SK-N-SH (cell line): ENCODE measurements around the gene CNTNAP2. TPM values are rescaled to one million over a fixed set of nuclear protein-coding genes. Genes with fewer than 3 reads are reported as not detected.

Source experiments
- CTCF ChIA-PET: fragments of 300-600, 350-600 bp; formaldehyde crosslinking; extraction: SDS; loops from one replicate; lab custom pipeline; 2021; lab: Yijun Ruan, JAX
- POLR2A ChIA-PET: fragments of 350-600 bp; sonication (Branson Sonifier 250); formaldehyde crosslinking; extraction: SDS; loops from one replicate; lab custom pipeline; 2020; ENCODE audit warnings: antibody characterized with exemption, inconsistent platforms; lab: Yijun Ruan, JAX
- DNase-seq: peaks from one replicate; pipeline ENCODE4 v3.0.0; 2012
- H2AFZ ChIP-seq: fragments of 200-600 bp; sonication (generic); 2 replicates; pipeline ENCODE4 v1.8.1; 2016; ENCODE audit warnings: antibody characterized with exemption, mild to moderate bottlenecking, low read depth
- H3F3A ChIP-seq: fragments of 200-600 bp; sonication (generic); replicated peaks from 2 replicates; pipeline ENCODE3; 2016; ENCODE audit warnings: antibody characterized with exemption, mild to moderate bottlenecking; ENCODE audit not compliant: insufficient read depth
- H3K27ac ChIP-seq, 2 experiments: fragments of 200-500 bp in 1 of 2; fragments of 200-600 bp in 1 of 2; sonication (Bioruptor generic) in 1 of 2; sonication (generic), shearing (Covaris generic) in 1 of 2; 2 replicates each; pipeline versions ENCODE4 v1.5.1 to v1.6.1; 2014 to 2016; ENCODE audit warnings: low read depth in 2 of 2, inconsistent platforms in 1 of 2, low read length in 1 of 2, mild to moderate bottlenecking in 1 of 2, mixed read lengths in 1 of 2
- H3K27me3 ChIP-seq: fragments of 200-600 bp; sonication (generic), shearing (Covaris generic); 2 replicates; pipeline ENCODE4 v1.6.1; 2016; ENCODE audit warnings: mixed run types; ENCODE audit not compliant: insufficient read depth
- H3K36me3 ChIP-seq, 2 experiments: fragments of 200-500 bp in 1 of 2; fragments of 200-600 bp in 1 of 2; sonication (Bioruptor generic) in 1 of 2; sonication (generic) in 1 of 2; replicated peaks in 1 of 2; 2 replicates each; pipeline versions ENCODE3 to v1.5.1; 2014 to 2016; ENCODE audit warnings: low read length in 1 of 2, mild to moderate bottlenecking in 1 of 2; ENCODE audit not compliant: insufficient read depth in 2 of 2, control insufficient read depth in 1 of 2
- H3K4me1 ChIP-seq, 2 experiments: fragments of 200-500 bp in 1 of 2; fragments of 200-600 bp in 1 of 2; sonication (Bioruptor generic) in 1 of 2; sonication (generic), shearing (Covaris generic) in 1 of 2; 2 replicates each; pipeline versions ENCODE4 v1.5.1 to v1.6.1; 2014 to 2016; ENCODE audit warnings: low read depth in 1 of 2, low read length in 1 of 2, mixed run types in 1 of 2; ENCODE audit not compliant: insufficient read depth in 2 of 2, control insufficient read depth in 1 of 2
- H3K4me2 ChIP-seq: fragments of 200-600 bp; sonication (generic), shearing (Covaris generic); 2 replicates; pipeline ENCODE4 v1.6.1; 2017; ENCODE audit warnings: mixed run types
- H3K4me3 ChIP-seq, 2 experiments: fragments of 200-500 bp in 1 of 2; fragments of 200-600 bp in 1 of 2; sonication (Bioruptor generic) in 1 of 2; sonication (generic), shearing (Covaris generic) in 1 of 2; 2 replicates each; pipeline versions ENCODE4 v1.5.1 to v1.8.1; 2014 to 2016; ENCODE audit warnings: low read depth in 2 of 2, inconsistent platforms in 1 of 2, low read length in 1 of 2, mild to moderate bottlenecking in 1 of 2, mixed read lengths in 1 of 2, moderate library complexity in 1 of 2
- H3K79me2 ChIP-seq: fragments of 200-600 bp; sonication (generic); 2 replicates; pipeline ENCODE4 v1.8.1; 2017; ENCODE audit warnings: mild to moderate bottlenecking; ENCODE audit not compliant: insufficient read depth
- H3K9ac ChIP-seq: fragments of 200-600 bp; sonication (generic); 2 replicates; pipeline ENCODE4 v1.6.1; 2017; ENCODE audit warnings: mixed run types
- H3K9me2 ChIP-seq: fragments of 200-600 bp; sonication (generic); 2 replicates; pipeline ENCODE4 v1.6.1; 2017; ENCODE audit warnings: mixed run types
- H3K9me3 ChIP-seq: fragments of 200-600 bp; sonication (generic); 2 replicates; pipeline ENCODE4 v1.6.1; 2017; ENCODE audit warnings: mixed run types, mild to moderate bottlenecking, moderate library complexity
- H4K20me1 ChIP-seq: fragments of 200-600 bp; sonication (generic); 2 replicates; pipeline ENCODE4 v1.6.1; 2017; ENCODE audit warnings: mild to moderate bottlenecking, mixed run types; ENCODE audit not compliant: insufficient read depth
- EZH2phosphoT487 ChIP-seq: fragments of 200-600 bp; sonication (generic); IDR thresholded peaks from 2 replicates; pipeline ENCODE4 v1.6.1; 2017; ENCODE audit warnings: low read depth, mixed run types, mild to moderate bottlenecking, antibody characterized with exemption, moderate library complexity, borderline replicate concordance
- FOXJ3 ChIP-seq: sonication (generic); formaldehyde crosslinking; IDR thresholded peaks from 2 replicates; pipeline ENCODE4 v1.5.1; 2020; ENCODE audit warnings: mild to moderate bottlenecking, missing genetic modification reagents
- FOXM1 ChIP-seq: IDR thresholded peaks from 2 replicates; pipeline ENCODE4 v1.4.0; 2012; ENCODE audit warnings: low read depth, mild to moderate bottlenecking
- GABPA ChIP-seq: IDR thresholded peaks from 2 replicates; pipeline ENCODE4 v1.4.0; 2012; ENCODE audit warnings: low read depth, mild to moderate bottlenecking
- GATA2 ChIP-seq: sonication (generic); formaldehyde crosslinking; IDR thresholded peaks from 2 replicates; pipeline ENCODE4 v1.5.0; 2020; ENCODE audit warnings: mild to moderate bottlenecking, missing genetic modification reagents
- JUND ChIP-seq: IDR thresholded peaks from 2 replicates; pipeline ENCODE4 v1.4.0; 2012
- MEF2A ChIP-seq: IDR thresholded peaks from 2 replicates; pipeline ENCODE4 v1.4.0; 2012; ENCODE audit warnings: low read depth, borderline replicate concordance
- MXI1 ChIP-seq: IDR thresholded peaks from 2 replicates; pipeline ENCODE4 v1.6.1; 2012; ENCODE audit warnings: mild to moderate bottlenecking, low read depth, low read length, improper control_type of control experiment
- NFIC ChIP-seq: IDR thresholded peaks from 2 replicates; pipeline ENCODE4 v1.4.0; 2012; ENCODE audit warnings: borderline replicate concordance
- NRF1 ChIP-seq: IDR thresholded peaks from 2 replicates; pipeline ENCODE4 v1.6.1; 2012; ENCODE audit warnings: low read depth, mild to moderate bottlenecking, low read length
- POLR2AphosphoS5 ChIP-seq: IDR thresholded peaks from 2 replicates; pipeline ENCODE4 v1.6.1; 2012; ENCODE audit warnings: low read depth, low read length
- RCOR1 ChIP-seq: fragments of 150-350 bp; IDR thresholded peaks from 2 replicates; pipeline ENCODE4 v1.6.1; 2017; ENCODE audit warnings: antibody characterized with exemption, low read length
- RFX5 ChIP-seq: IDR thresholded peaks from 2 replicates; pipeline ENCODE4 v1.6.1; 2012; ENCODE audit warnings: mild to moderate bottlenecking, improper control_type of control experiment, low read length
- RXRA ChIP-seq: IDR thresholded peaks from 2 replicates; pipeline ENCODE4 v1.4.0; 2012; ENCODE audit warnings: low read depth, mild to moderate bottlenecking, borderline replicate concordance
- SIN3A ChIP-seq: IDR thresholded peaks from 2 replicates; pipeline ENCODE4 v1.6.1; 2012; ENCODE audit warnings: low read depth, mild to moderate bottlenecking, low read length, moderate library complexity, borderline replicate concordance
- SMC3 ChIP-seq: IDR thresholded peaks from 2 replicates; pipeline ENCODE4 v1.6.1; 2012; ENCODE audit warnings: low read depth, low read length, improper control_type of control experiment
- TCF12 ChIP-seq: IDR thresholded peaks from 2 replicates; pipeline ENCODE4 v1.4.0; 2012
- WGBS: methylation state at CpG from one replicate; pipeline ENCODE4 v1.1.6; 2017; ENCODE audit warnings: low lambda C conversion rate; 5-methylcytosine and 5-hydroxymethylcytosine counted together
- polyA plus RNA-seq, 3 experiments: library from polyadenylated mRNA; depleted of rRNA; stranded (reverse); fragments of >200 nt; gene quantifications; 2 replicates each; pipeline ENCODE4 v1.2.3, GENCODE V29; 2012
- TF ChIP-seq, protein P1 (sequence below): IDR thresholded peaks from 2 replicates; pipeline ENCODE4 v1.4.0; 2012; ENCODE audit warnings: low read depth, borderline replicate concordance
- TF ChIP-seq, protein P2 (sequence below): IDR thresholded peaks from 2 replicates; pipeline ENCODE4; 2012
- TF ChIP-seq, protein P3 (sequence below): fragments of 150-350 bp; IDR thresholded peaks from 2 replicates; pipeline ENCODE4 v1.6.1; 2016; ENCODE audit warnings: mild to moderate bottlenecking, low read depth, low read length

The CNTNAP2 gene
- polyA plus RNA-seq, 1 of the 3 experiments (the other 2 are of a cell fraction): 3.4 TPM

DNA sequence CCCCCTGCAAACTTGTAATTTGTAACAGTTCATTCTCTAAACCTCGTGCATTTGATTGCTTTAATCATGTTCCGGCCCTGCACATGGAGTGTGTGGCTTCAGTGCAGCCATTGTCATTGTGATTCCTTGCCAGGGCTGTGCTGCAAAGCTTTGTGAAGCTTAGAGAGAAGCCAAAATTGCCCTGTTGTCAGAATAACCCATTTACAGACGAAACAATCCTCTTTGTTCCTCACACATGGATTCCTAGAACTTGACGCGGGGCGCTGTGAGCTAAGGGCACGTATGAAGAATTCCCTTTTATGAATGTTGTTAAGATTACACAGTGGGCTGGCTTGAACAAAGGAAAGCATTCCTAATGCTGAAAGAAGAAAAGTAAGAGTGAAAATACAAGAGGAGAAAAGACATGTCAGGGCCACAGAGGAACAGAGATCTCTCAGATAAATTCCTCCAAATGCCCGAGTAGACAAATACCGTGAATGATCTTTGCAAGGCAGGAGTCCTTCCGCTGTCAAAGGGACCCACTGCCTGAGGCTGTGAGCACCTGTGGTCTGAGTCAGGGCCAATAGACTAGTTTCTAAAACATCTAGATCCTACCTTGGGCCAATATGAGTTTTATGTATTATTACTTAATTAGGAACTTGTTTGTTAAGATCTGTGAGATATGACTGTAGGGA is 2268.5 kb downstream of the CNTNAP2 start:
- WGBS: 82% methylated on average over 10 of the region's 10 CpGs
- no peak overlapping the region for H2AFZ ChIP-seq
- H3K4me3 ChIP-seq: no peak overlapping the region
- peaks cover 0 to 5% of the 10 kb centered on the region in 2 experiments for H3K36me3 ChIP-seq
- no peak overlapping the region for H3K4me2 ChIP-seq
- DNase-seq: no peak
- H3K9me3 ChIP-seq: no peaks in the 10 kb centered on the region
- no peak overlapping the region for H3K9ac ChIP-seq
- H3F3A ChIP-seq: no peaks in the 10 kb centered on the region
- H3K27ac ChIP-seq: no peak overlapping the region
- ChIA-PET CTCF (interaction anchor here (0.9 to 1.2 kb wide), 5 partner anchors 11 to 29 kb away, joined by 3 to 4 read pairs (median 3); no protein-coding TSS in a partner anchor), POLR2A (no interaction called here)
- H4K20me1 ChIP-seq: no peaks in the 10 kb centered on the region
- H3K79me2 ChIP-seq: no peaks in the 10 kb centered on the region
- H3K27me3 ChIP-seq: no peaks in the 10 kb centered on the region
- no peaks in the 10 kb centered on the region for H3K4me1 ChIP-seq
- TF ChIP-seq FOXJ3 (CRISPR knock-in tag): no peak
- TF ChIP-seq RXRA: no peak
- no peak for TF ChIP-seq FOXM1
- no peak for TF ChIP-seq SIN3A
- TF ChIP-seq POLR2AphosphoS5: no peak
- TF ChIP-seq EZH2phosphoT487: no peak
- H3K9me2 ChIP-seq: no peaks in the 10 kb centered on the region

DNA sequence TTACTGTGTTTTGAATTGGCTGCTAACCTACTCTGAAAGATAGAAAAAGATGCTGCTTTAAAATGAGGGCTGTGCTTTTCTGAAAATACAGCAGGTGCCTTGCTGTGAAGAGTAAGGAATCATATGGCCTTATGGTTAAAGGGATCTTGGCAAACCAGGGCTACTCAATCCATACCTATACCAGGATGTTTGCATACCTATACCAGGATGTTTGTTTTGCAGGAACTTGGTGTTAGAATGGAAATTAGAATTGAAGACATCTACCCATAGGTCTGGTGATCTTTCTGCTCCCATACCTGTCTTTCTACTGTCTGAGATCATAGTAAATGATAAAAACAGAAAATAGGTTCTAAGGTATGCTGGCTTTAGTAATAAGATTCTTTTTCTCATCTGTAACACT is 2273.8 kb downstream of the CNTNAP2 start:
- DNase-seq: no peak
- no peaks in the 10 kb centered on the region for H3K9me3 ChIP-seq
- H3K27ac ChIP-seq: no peak overlapping the region
- no peak overlapping the region for H3K4me2 ChIP-seq
- TF ChIP-seq POLR2AphosphoS5: no peak
- TF ChIP-seq FOXJ3 (CRISPR knock-in tag): no peak
- TF ChIP-seq GATA2 (CRISPR knock-in tag): no peak
- no peak for TF ChIP-seq RCOR1
- no peak for TF ChIP-seq MXI1
- no peak for TF ChIP-seq NFIC
- TF ChIP-seq, protein P1, sequence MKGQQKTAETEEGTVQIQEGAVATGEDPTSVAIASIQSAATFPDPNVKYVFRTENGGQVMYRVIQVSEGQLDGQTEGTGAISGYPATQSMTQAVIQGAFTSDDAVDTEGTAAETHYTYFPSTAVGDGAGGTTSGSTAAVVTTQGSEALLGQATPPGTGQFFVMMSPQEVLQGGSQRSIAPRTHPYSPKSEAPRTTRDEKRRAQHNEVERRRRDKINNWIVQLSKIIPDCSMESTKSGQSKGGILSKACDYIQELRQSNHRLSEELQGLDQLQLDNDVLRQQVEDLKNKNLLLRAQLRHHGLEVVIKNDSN: no peak
- TF ChIP-seq, protein P2, sequence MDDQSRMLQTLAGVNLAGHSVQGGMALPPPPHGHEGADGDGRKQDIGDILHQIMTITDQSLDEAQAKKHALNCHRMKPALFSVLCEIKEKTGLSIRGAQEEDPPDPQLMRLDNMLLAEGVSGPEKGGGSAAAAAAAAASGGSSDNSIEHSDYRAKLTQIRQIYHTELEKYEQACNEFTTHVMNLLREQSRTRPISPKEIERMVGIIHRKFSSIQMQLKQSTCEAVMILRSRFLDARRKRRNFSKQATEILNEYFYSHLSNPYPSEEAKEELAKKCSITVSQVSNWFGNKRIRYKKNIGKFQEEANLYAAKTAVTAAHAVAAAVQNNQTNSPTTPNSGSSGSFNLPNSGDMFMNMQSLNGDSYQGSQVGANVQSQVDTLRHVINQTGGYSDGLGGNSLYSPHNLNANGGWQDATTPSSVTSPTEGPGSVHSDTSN: no peak
- TF ChIP-seq TCF12: no peak
- TF ChIP-seq, protein P3, sequence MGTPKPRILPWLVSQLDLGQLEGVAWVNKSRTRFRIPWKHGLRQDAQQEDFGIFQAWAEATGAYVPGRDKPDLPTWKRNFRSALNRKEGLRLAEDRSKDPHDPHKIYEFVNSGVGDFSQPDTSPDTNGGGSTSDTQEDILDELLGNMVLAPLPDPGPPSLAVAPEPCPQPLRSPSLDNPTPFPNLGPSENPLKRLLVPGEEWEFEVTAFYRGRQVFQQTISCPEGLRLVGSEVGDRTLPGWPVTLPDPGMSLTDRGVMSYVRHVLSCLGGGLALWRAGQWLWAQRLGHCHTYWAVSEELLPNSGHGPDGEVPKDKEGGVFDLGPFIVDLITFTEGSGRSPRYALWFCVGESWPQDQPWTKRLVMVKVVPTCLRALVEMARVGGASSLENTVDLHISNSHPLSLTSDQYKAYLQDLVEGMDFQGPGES: no peak
- TF ChIP-seq JUND: no peak
- no peak for TF ChIP-seq SMC3
- no peak for TF ChIP-seq GABPA
- no peak for TF ChIP-seq RFX5
- no peak for TF ChIP-seq MEF2A
- TF ChIP-seq SIN3A: no peak
- TF ChIP-seq NRF1: no peak
- no peaks in the 10 kb centered on the region for H3F3A ChIP-seq
- no peaks in the 10 kb centered on the region for H3K36me3 ChIP-seq
- H3K4me1 ChIP-seq: no peaks in the 10 kb centered on the region; a peak in 1 of 4 replicates
- POLR2A ChIA-PET: no interaction called here
- H2AFZ ChIP-seq: no peak overlapping the region
- no peak overlapping the region for H3K4me3 ChIP-seq
- H3K9me2 ChIP-seq: no peaks in the 10 kb centered on the region
- H3K79me2 ChIP-seq: no peaks in the 10 kb centered on the region
- CTCF ChIA-PET: no interaction called here
- H3K27me3 ChIP-seq: no peaks in the 10 kb centered on the region
- no peaks in the 10 kb centered on the region for H4K20me1 ChIP-seq
- H3K9ac ChIP-seq: no peak overlapping the region
